ENCODE measurements around the gene NDUFA11.
"Not testable (repeated sequence)": the region's sequence is repeated elsewhere in the genome, so short reads cannot be mapped to it uniquely, and the experiment has no call there.

The NDUFA11 gene

DNA sequence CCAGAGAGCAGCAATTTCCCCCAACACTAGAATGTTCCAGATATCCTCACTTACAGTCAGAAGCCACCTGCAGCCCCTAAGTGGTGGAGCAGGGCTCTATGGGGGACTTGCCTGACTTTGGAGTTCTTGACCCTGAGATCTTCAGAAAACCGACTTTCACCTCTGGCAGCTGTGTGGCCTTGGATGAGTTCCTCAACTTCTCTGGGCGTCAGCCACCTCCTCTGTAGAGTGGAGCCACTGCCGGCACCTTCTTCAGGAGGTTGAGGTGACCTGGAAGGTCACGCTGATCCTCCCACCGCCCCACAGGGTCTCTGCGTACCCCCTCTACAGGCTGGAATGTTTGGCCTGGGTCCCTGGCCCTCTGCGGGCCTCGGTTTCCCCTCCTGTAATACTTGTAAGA is 26.2 kb downstream of the NDUFA11 start:
- H3K36me3 ChIP-seq (ENCODE audit: control insufficient read depth in 2 of 2, insufficient read depth in 2 of 2, low read length in 2 of 2) = no peaks in the 10 kb centered on the region
- H3K4me1 ChIP-seq (ENCODE audit: control insufficient read depth in 2 of 2, insufficient read depth in 2 of 2, low read length in 2 of 2) = peaks cover 0 to 5% of the 10 kb centered on the region in 2 donors
- no peak overlapping the region for H3K27ac ChIP-seq (ENCODE audit: low read depth in 2 of 2, low read length in 2 of 2)
- peaks cover 8 to 10% of the 10 kb centered on the region in 2 donors for H3K27me3 ChIP-seq (ENCODE audit: control insufficient read depth in 2 of 2, insufficient read depth in 2 of 2, low read length in 2 of 2)
- no peak overlapping the region for H3K9ac ChIP-seq (ENCODE audit: low read depth in 1 of 2, low read length in 2 of 2)
- no peaks in the 10 kb centered on the region for H3K9me3 ChIP-seq (ENCODE audit: control insufficient read depth in 2 of 2, low read length in 2 of 2)
- H3K4me3 ChIP-seq (ENCODE audit: low read length in 2 of 2) = no peak overlapping the region

GRCh38 chr19:5874496-5874895 is 29.1 kb downstream of the NDUFA11 start:
- H3K4me3 ChIP-seq (ENCODE audit: low read length in 2 of 2); H3K36me3 ChIP-seq (ENCODE audit: control insufficient read depth in 2 of 2, insufficient read depth in 2 of 2, low read length in 2 of 2); H3K27ac ChIP-seq (ENCODE audit: low read depth in 2 of 2, low read length in 2 of 2); H3K9me3 ChIP-seq (ENCODE audit: control insufficient read depth in 2 of 2, low read length in 2 of 2); H3K27me3 ChIP-seq (ENCODE audit: control insufficient read depth in 2 of 2, insufficient read depth in 2 of 2, low read length in 2 of 2); H3K4me1 ChIP-seq (ENCODE audit: control insufficient read depth in 2 of 2, insufficient read depth in 2 of 2, low read length in 2 of 2); H3K9ac ChIP-seq (ENCODE audit: low read depth in 1 of 2, low read length in 2 of 2): not testable (repeated sequence)

- H3K4me3 ChIP-seq (ENCODE audit: low read length in 2 of 2) = no peak overlapping the region
- H3K9me3 ChIP-seq (ENCODE audit: control insufficient read depth in 2 of 2, low read length in 2 of 2) = no peaks in the 10 kb centered on the region
- peaks cover under 1 to 2% of the 10 kb centered on the region in 2 donors for H3K27me3 ChIP-seq (ENCODE audit: control insufficient read depth in 2 of 2, insufficient read depth in 2 of 2, low read length in 2 of 2)
- H3K36me3 ChIP-seq (ENCODE audit: control insufficient read depth in 2 of 2, insufficient read depth in 2 of 2, low read length in 2 of 2) = no peaks in the 10 kb centered on the region
- H3K4me1 ChIP-seq (ENCODE audit: control insufficient read depth in 2 of 2, insufficient read depth in 2 of 2, low read length in 2 of 2) = no peaks in the 10 kb centered on the region
- no peak overlapping the region for H3K27ac ChIP-seq (ENCODE audit: low read depth in 2 of 2, low read length in 2 of 2)
- H3K9ac ChIP-seq (ENCODE audit: low read depth in 1 of 2, low read length in 2 of 2) = no peak overlapping the region
Observed at GRCh38 chr19:5873617-5874199, 29.9 kb downstream of the NDUFA11 start.

GRCh38 chr19:5870986-5871394 is 32.6 kb downstream of the NDUFA11 start:
- Histone ChIP-seq H3K4me3 (ENCODE audit: low read length in 2 of 2) (no peak overlapping the region), H3K27ac (ENCODE audit: low read depth in 2 of 2, low read length in 2 of 2) (no peak overlapping the region), H3K4me1 (ENCODE audit: control insufficient read depth in 2 of 2, insufficient read depth in 2 of 2, low read length in 2 of 2) (no peaks in the 10 kb centered on the region), H3K36me3 (ENCODE audit: control insufficient read depth in 2 of 2, insufficient read depth in 2 of 2, low read length in 2 of 2) (no peaks in the 10 kb centered on the region), H3K9ac (ENCODE audit: low read depth in 1 of 2, low read length in 2 of 2) (no peak overlapping the region), H3K27me3 (ENCODE audit: control insufficient read depth in 2 of 2, insufficient read depth in 2 of 2, low read length in 2 of 2) (no peaks in the 10 kb centered on the region), H3K9me3 (ENCODE audit: control insufficient read depth in 2 of 2, low read length in 2 of 2) (no peaks in the 10 kb centered on the region)

DNA sequence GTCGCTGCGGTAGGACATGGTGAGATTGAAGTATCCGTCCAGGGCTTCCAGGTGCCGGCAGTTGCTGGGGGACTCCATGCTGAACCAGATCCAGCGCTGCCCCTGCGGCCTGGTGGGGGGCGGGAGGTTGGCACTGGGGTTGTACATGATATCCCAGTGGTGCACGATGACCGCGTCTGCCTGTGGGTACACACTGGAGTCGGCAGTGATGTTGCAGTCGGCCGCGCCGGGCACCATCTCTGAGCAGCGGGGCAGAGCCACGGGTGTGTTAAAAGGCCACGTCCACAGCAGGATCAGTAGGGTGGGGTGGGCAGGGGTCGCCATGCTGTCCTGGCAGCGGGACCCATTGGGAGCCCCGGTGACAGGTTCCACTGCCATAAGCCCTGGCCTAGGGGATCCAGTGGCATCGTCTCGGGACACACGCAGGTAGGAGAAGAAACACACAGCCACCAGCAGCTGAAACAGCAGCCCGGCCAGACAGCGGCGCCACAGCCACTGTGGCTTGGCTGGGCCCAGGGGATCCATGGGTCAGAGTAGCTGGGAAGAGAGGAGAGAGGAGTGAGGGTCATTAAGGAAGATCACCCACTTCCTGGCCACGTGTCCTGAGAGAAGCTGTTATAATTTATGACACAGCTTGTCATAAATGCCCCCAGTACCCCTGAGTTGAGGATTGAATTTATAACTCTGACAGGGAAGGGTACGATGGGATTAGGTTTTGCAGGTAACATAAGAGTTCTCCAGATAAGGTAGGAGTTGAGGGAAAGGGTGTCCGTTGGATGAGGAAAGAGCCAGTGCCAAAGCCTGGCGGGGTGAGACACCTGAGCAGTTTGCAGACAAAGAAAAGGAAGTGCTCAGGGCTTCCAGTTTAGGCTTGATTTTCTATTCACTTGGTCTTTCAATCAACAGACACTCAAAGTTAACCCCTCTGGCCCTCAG is 36.1 kb downstream of the NDUFA11 start:
- Histone ChIP-seq H3K4me3 (ENCODE audit: low read length in 2 of 2) (no peak overlapping the region), H3K9ac (ENCODE audit: low read depth in 1 of 2, low read length in 2 of 2) (no peak overlapping the region), H3K27me3 (ENCODE audit: control insufficient read depth in 2 of 2, insufficient read depth in 2 of 2, low read length in 2 of 2) (no peaks in the 10 kb centered on the region), H3K9me3 (ENCODE audit: control insufficient read depth in 2 of 2, low read length in 2 of 2) (no peaks in the 10 kb centered on the region), H3K4me1 (ENCODE audit: control insufficient read depth in 2 of 2, insufficient read depth in 2 of 2, low read length in 2 of 2) (no peaks in the 10 kb centered on the region), H3K36me3 (ENCODE audit: control insufficient read depth in 2 of 2, insufficient read depth in 2 of 2, low read length in 2 of 2) (no peaks in the 10 kb centered on the region), H3K27ac (ENCODE audit: low read depth in 2 of 2, low read length in 2 of 2) (no peak overlapping the region)

DNA sequence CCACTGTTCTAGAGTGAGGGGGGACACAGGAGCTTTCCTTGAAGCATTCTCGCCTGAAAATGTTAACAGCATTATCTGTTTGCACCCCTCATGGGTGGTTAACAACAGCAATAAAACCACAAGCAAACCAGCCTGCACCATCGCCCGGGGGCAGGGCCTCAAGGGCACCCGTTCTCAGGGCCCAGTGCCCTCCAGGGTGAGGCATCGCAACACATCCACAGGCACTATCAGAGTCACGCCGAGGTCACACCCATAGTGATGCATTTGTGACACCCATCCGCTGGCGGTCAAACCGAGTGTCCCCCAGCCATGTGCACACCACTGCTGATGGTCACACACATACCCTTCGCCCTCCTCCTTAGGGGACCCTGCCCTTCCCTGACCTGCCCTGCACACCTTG is 37.8 kb downstream of the NDUFA11 start:
- no peak overlapping the region for H3K4me3 ChIP-seq (ENCODE audit: low read length in 2 of 2)
- no peaks in the 10 kb centered on the region for H3K9me3 ChIP-seq (ENCODE audit: control insufficient read depth in 2 of 2, low read length in 2 of 2)
- no peak overlapping the region for H3K9ac ChIP-seq (ENCODE audit: low read depth in 1 of 2, low read length in 2 of 2)
- no peaks in the 10 kb centered on the region for H3K36me3 ChIP-seq (ENCODE audit: control insufficient read depth in 2 of 2, insufficient read depth in 2 of 2, low read length in 2 of 2)
- H3K27me3 ChIP-seq (ENCODE audit: control insufficient read depth in 2 of 2, insufficient read depth in 2 of 2, low read length in 2 of 2) = no peaks in the 10 kb centered on the region
- no peak overlapping the region for H3K27ac ChIP-seq (ENCODE audit: low read depth in 2 of 2, low read length in 2 of 2)
- no peaks in the 10 kb centered on the region for H3K4me1 ChIP-seq (ENCODE audit: control insufficient read depth in 2 of 2, insufficient read depth in 2 of 2, low read length in 2 of 2)

GRCh38 chr19:5864725-5865486 is 38.7 kb downstream of the NDUFA11 start:
- H3K4me3 ChIP-seq (ENCODE audit: low read length in 2 of 2) = no peak overlapping the region
- H3K9me3 ChIP-seq (ENCODE audit: control insufficient read depth in 2 of 2, low read length in 2 of 2) = no peaks in the 10 kb centered on the region
- no peaks in the 10 kb centered on the region for H3K4me1 ChIP-seq (ENCODE audit: control insufficient read depth in 2 of 2, insufficient read depth in 2 of 2, low read length in 2 of 2)
- H3K9ac ChIP-seq (ENCODE audit: low read depth in 1 of 2, low read length in 2 of 2) = no peak overlapping the region
- H3K27ac ChIP-seq (ENCODE audit: low read depth in 2 of 2, low read length in 2 of 2) = no peak overlapping the region
- no peaks in the 10 kb centered on the region for H3K27me3 ChIP-seq (ENCODE audit: control insufficient read depth in 2 of 2, insufficient read depth in 2 of 2, low read length in 2 of 2)
- H3K36me3 ChIP-seq (ENCODE audit: control insufficient read depth in 2 of 2, insufficient read depth in 2 of 2, low read length in 2 of 2) = no peaks in the 10 kb centered on the region

DNA sequence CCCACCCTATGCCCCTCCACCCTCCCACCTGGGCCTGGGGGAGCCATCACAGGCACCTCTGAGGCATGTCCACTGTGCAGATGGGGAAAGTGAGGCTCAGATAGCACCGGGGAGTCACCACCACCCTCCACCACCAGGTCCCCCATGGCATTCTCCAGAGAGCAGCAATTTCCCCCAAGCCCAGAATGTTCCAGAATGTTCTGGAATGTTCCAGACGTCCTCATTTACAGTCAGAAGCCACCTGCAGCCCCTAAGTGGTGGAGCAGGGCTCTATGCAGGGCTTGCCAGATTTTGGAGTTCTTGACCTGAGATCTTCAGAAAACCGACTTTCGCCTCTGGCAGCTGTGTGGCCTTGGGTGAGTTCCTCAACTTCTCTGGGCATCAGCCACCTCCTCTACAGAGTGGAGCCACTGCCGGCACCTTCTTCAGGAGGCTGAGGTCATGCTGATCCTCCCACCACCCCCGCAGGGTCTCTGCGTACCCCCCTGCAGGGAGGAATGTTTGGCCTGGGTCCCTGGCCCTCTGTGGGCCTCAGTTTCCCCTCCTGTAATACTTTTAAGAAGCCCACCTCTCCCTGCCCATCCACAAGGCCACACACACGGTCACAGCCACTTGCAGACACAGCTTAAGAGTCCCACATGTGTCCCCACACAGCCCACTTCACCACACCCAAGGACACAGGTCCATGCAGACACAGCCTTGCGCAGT is 39.4 kb downstream of the NDUFA11 start:
- Histone ChIP-seq H3K9ac (ENCODE audit: low read depth in 1 of 2, low read length in 2 of 2) (no peak overlapping the region), H3K4me1 (ENCODE audit: control insufficient read depth in 2 of 2, insufficient read depth in 2 of 2, low read length in 2 of 2) (no peaks in the 10 kb centered on the region), H3K4me3 (ENCODE audit: low read length in 2 of 2) (no peak overlapping the region), H3K36me3 (ENCODE audit: control insufficient read depth in 2 of 2, insufficient read depth in 2 of 2, low read length in 2 of 2) (no peaks in the 10 kb centered on the region), H3K9me3 (ENCODE audit: control insufficient read depth in 2 of 2, low read length in 2 of 2) (no peaks in the 10 kb centered on the region), H3K27me3 (ENCODE audit: control insufficient read depth in 2 of 2, insufficient read depth in 2 of 2, low read length in 2 of 2) (no peaks in the 10 kb centered on the region), H3K27ac (ENCODE audit: low read depth in 2 of 2, low read length in 2 of 2) (no peak overlapping the region)

DNA sequence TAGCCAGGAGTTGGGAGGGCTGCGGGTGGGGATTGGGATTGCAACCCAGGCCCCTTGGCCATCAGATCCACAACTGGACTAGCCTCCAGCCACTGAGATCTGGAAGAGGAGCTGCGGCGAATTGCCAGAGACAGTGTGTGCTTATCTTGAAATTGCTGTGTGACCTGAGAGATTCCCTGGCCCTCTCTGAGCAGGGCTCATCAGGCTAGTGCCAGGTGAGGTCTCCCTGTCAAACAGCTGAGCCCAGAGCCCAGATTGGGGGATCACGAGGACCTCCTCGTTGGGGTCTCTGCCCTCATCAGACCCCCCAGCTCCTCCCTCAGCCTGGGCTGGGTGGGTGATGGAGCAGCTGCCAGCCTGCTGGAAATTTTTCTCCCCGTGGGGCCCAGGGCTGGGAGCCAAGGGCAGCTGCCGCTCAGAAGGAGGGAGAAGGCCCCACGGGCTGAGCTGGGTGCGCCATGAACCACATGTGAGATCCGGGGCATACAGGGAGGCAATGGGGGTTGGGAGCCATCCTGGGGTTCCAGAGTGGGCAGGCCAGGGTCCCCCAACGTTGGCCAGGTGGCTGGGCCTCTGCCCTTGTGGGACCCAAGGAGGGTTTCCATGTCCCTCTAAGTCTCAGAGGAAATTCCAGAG is 40.4 kb downstream of the NDUFA11 start:
- Histone ChIP-seq H3K27ac (ENCODE audit: low read depth in 2 of 2, low read length in 2 of 2) (no peak overlapping the region), H3K4me1 (ENCODE audit: control insufficient read depth in 2 of 2, insufficient read depth in 2 of 2, low read length in 2 of 2) (no peaks in the 10 kb centered on the region), H3K9me3 (ENCODE audit: control insufficient read depth in 2 of 2, low read length in 2 of 2) (no peaks in the 10 kb centered on the region), H3K36me3 (ENCODE audit: control insufficient read depth in 2 of 2, insufficient read depth in 2 of 2, low read length in 2 of 2) (no peaks in the 10 kb centered on the region), H3K4me3 (ENCODE audit: low read length in 2 of 2) (no peak overlapping the region), H3K27me3 (ENCODE audit: control insufficient read depth in 2 of 2, insufficient read depth in 2 of 2, low read length in 2 of 2) (no peaks in the 10 kb centered on the region), H3K9ac (ENCODE audit: low read depth in 1 of 2, low read length in 2 of 2) (no peak overlapping the region)

Measured in mucosa of rectum (tissue), 2 donors.